ENCODE measurements around the gene IFFO2. TPM values are rescaled to one million over a fixed set of nuclear protein-coding genes. Genes with fewer than 3 reads are reported as not detected.
"Not testable (repeated sequence)": the region's sequence is repeated elsewhere in the genome, so short reads cannot be mapped to it uniquely, and the experiment has no call there.

The IFFO2 gene
- total and polyA plus RNA-seq, 4 donors, result 3.9 to 34.7 (median 13.5) TPM

DNA sequence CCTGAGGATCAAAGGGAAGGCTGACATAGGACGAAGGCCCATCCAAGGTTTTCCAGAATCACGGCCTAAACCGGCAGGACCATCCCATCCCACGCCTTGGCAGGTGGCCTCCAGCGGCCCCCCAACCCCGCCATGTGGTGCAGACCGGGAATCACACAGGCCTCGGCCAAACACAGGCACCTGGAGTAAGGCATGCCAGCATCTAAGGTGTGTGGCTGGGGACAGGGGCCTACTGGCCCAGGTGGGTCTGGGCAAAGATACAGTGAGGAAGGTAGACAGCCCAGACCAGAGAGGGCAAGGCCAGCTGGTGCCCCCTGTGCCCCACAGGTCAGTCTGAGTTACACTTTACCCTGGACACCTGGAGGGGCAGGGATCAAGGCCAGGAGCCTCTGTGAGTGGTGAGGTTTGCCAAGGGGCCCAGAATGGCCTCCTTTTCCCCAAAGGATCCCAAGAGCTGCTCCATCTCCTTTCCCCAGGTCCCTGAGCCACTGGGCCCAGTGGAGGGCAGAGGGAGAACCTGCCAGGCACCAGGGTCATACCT is 84.3 kb downstream of the IFFO2 start:
- no peak for DNase-seq
- no peaks in the 10 kb centered on the region for H3K36me3 ChIP-seq (ENCODE audit: control insufficient read depth in 1 of 2, insufficient read depth in 2 of 2, low read length in 1 of 2)
- H3K9me3 ChIP-seq (ENCODE audit: control insufficient read depth, low read length), result no peaks in the 10 kb centered on the region
- no peak for ATAC-seq (ENCODE audit: low FRiP score)
- H3K27ac ChIP-seq (ENCODE audit: low read depth in 1 of 2, low read length in 2 of 2), result no peak overlapping the region
- WGBS, 2 donors, result 88% methylated on average over 8 of the region's 8 CpGs
- H3K4me1 ChIP-seq (ENCODE audit: control insufficient read depth in 1 of 2, insufficient read depth in 2 of 2, low read length in 2 of 2), result no peaks in the 10 kb centered on the region
- no peaks in the 10 kb centered on the region for H3K27me3 ChIP-seq (ENCODE audit: control insufficient read depth in 1 of 2, insufficient read depth in 2 of 2, low read length in 1 of 2)
- intact Hi-C loops (cut with DNase I), result loop anchor here in 1 of 2 donors (5.0 kb wide), 1 partner anchor 270 kb away; no protein-coding TSS in a partner anchor
- H3K4me3 ChIP-seq (ENCODE audit: low read length in 2 of 2), result no peak overlapping the region

DNA sequence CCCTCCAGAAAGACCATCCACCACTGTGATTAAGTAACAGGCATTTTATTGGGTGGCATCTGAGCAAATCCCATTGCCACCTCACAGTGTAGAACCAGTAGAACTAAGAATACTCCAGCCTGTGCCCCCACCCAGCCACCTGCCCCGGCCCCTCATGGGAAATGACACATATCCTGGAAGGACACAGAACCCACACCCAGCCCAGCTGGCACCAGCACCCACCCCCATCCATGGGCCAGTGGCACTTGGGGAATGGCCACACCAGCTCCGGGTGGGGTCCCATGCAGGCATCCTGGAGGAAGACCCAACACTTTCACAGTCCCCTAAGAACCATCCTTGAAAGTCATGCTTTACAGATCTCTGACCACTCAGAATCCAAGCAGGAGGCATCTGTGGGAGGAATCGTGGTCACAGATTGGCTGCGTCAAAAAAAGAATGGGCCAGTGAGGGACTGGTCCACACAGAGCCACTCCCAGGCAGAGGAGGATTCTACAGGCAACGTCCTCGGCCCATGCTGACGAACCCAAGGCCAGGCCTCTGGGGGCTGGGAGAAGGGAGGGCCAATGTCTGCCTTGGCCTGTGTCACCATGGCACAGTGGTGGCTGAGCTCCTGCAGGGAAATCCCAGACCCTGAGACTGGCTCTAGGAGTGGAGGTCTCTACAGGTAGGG is 84.9 kb downstream of the IFFO2 start:
- H3K36me3 ChIP-seq (ENCODE audit: control insufficient read depth in 1 of 2, insufficient read depth in 2 of 2, low read length in 1 of 2), result no peaks in the 10 kb centered on the region
- no peak for ATAC-seq (ENCODE audit: low FRiP score)
- no peaks in the 10 kb centered on the region for H3K27me3 ChIP-seq (ENCODE audit: control insufficient read depth in 1 of 2, insufficient read depth in 2 of 2, low read length in 1 of 2)
- no peak overlapping the region for H3K27ac ChIP-seq (ENCODE audit: low read depth in 1 of 2, low read length in 2 of 2)
- no peak for DNase-seq
- H3K4me3 ChIP-seq (ENCODE audit: low read length in 2 of 2), result no peak overlapping the region
- intact Hi-C loops (cut with DNase I), result loop anchor here in 1 of 2 donors (5.0 kb wide), 1 partner anchor 269 kb away; no protein-coding TSS in a partner anchor
- no peaks in the 10 kb centered on the region for H3K4me1 ChIP-seq (ENCODE audit: control insufficient read depth in 1 of 2, insufficient read depth in 2 of 2, low read length in 2 of 2)
- WGBS, 2 donors, result 85 to 94% methylated on average over 7 of the region's 7 CpGs
- H3K9me3 ChIP-seq (ENCODE audit: control insufficient read depth, low read length), result no peaks in the 10 kb centered on the region

DNA sequence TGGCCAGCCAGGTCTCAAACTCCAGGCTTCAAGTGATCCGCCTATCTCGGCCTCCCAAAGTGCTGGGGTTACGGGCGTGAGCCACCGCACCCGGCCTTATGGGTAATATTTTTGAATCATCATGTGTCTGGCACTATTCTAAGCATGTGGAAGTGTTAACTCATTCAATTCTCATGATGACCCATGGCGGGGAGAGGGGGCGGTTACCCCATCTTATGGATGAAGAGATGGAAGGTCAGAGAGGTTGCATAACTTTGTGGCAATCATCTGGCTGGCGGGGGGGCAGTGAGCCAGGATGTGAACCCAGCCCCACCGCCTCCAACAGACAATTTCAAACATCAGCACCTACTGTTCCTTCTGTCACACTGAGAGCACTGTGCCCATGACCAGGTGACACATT is 85.5 kb downstream of the IFFO2 start:
- intact Hi-C loops (cut with DNase I), result loop anchor here in 1 of 2 donors (5.0 kb wide), 1 partner anchor 269 kb away; no protein-coding TSS in a partner anchor

DNA sequence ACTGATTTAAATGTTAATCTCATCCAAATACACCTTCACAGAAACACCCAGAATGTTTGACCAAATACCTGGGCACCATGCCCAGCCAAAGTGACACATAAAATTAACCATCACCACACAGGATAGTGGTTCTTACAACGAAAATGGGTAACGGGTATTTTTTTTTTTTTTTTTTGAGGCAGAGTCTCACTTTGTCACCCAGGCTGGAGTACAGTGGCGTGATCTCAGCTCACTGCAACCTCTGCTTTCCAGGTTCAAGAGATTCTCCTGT is 85.9 kb downstream of the IFFO2 start:
- 63 to 67% methylated on average over 3 of the region's 3 CpGs for WGBS, 2 donors
- H3K9me3 ChIP-seq (ENCODE audit: control insufficient read depth, low read length); DNase-seq; H3K4me3 ChIP-seq (ENCODE audit: low read length in 2 of 2); H3K4me1 ChIP-seq (ENCODE audit: control insufficient read depth in 1 of 2, insufficient read depth in 2 of 2, low read length in 2 of 2); ATAC-seq (ENCODE audit: low FRiP score); H3K27me3 ChIP-seq (ENCODE audit: control insufficient read depth in 1 of 2, insufficient read depth in 2 of 2, low read length in 1 of 2); H3K36me3 ChIP-seq (ENCODE audit: control insufficient read depth in 1 of 2, insufficient read depth in 2 of 2, low read length in 1 of 2); H3K27ac ChIP-seq (ENCODE audit: low read depth in 1 of 2, low read length in 2 of 2): not testable (repeated sequence)
- intact Hi-C loops (cut with DNase I), result loop anchor here in 1 of 2 donors (5.0 kb wide), 1 partner anchor 268 kb away; no protein-coding TSS in a partner anchor

More for the DNA sequence above, 85.5 kb downstream of the IFFO2 start:
- no peak overlapping the region for H3K27ac ChIP-seq (ENCODE audit: low read depth in 1 of 2, low read length in 2 of 2)
- no peaks in the 10 kb centered on the region for H3K27me3 ChIP-seq (ENCODE audit: control insufficient read depth in 1 of 2, insufficient read depth in 2 of 2, low read length in 1 of 2)
- H3K4me3 ChIP-seq (ENCODE audit: low read length in 2 of 2), result no peak overlapping the region
- no peaks in the 10 kb centered on the region for H3K9me3 ChIP-seq (ENCODE audit: control insufficient read depth, low read length)
- ATAC-seq (ENCODE audit: low FRiP score) (no peak), DNase-seq (no peak)
- no peaks in the 10 kb centered on the region for H3K4me1 ChIP-seq (ENCODE audit: control insufficient read depth in 1 of 2, insufficient read depth in 2 of 2, low read length in 2 of 2)
- no peaks in the 10 kb centered on the region for H3K36me3 ChIP-seq (ENCODE audit: control insufficient read depth in 1 of 2, insufficient read depth in 2 of 2, low read length in 1 of 2)
- WGBS, 2 donors, result 94 to 95% methylated on average over 10 of the region's 10 CpGs

DNA sequence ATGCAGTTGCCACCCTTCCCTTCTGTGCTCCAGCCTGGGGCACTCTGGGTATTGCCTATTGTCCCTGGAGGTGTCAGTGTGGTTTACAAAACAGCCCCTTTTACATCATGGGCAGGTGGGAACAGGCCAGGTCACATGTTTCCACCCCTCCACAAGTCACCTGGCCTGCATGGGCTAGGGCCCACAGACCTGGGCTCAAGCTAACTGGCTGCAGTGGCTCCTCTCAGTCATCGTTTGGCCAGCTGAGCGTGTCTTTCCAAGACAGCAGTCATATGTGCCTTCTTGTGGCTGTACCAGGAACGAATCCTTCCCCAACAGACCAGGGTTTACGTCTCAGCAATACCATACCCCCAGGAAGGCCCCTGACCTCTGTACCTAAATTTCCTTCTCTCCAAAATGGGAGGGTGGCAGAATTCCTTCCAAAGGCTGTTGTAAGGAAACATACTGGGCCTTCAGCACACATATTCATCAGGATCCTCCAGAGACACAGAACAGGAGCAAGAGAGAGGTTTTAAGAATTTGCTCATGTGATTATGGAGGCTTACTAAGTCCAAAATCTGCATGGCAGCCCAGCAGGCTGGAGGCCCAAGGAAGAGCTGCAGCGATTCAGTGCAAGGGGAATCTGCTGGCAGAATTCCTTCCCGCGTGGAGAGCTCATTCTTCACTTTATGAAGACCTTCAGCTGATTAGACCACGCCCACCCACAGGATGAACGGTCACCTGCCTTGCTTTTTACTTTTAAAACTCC is 86.5 kb downstream of the IFFO2 start:
- H3K9me3 ChIP-seq (ENCODE audit: control insufficient read depth, low read length), result no peaks in the 10 kb centered on the region
- no peaks in the 10 kb centered on the region for H3K36me3 ChIP-seq (ENCODE audit: control insufficient read depth in 1 of 2, insufficient read depth in 2 of 2, low read length in 1 of 2)
- no peaks in the 10 kb centered on the region for H3K27me3 ChIP-seq (ENCODE audit: control insufficient read depth in 1 of 2, insufficient read depth in 2 of 2, low read length in 1 of 2)
- ATAC-seq (ENCODE audit: low FRiP score) (no peak), DNase-seq (no peak)
- no peak overlapping the region for H3K27ac ChIP-seq (ENCODE audit: low read depth in 1 of 2, low read length in 2 of 2)
- WGBS, 2 donors, result 73 to 75% methylated on average over 9 of the region's 9 CpGs
- intact Hi-C loops (cut with DNase I), result loop anchor here in 1 of 2 donors (5.0 kb wide), 1 partner anchor 268 kb away; no protein-coding TSS in a partner anchor
- no peaks in the 10 kb centered on the region for H3K4me1 ChIP-seq (ENCODE audit: control insufficient read depth in 1 of 2, insufficient read depth in 2 of 2, low read length in 2 of 2)
- H3K4me3 ChIP-seq (ENCODE audit: low read length in 2 of 2), result no peak overlapping the region

DNA sequence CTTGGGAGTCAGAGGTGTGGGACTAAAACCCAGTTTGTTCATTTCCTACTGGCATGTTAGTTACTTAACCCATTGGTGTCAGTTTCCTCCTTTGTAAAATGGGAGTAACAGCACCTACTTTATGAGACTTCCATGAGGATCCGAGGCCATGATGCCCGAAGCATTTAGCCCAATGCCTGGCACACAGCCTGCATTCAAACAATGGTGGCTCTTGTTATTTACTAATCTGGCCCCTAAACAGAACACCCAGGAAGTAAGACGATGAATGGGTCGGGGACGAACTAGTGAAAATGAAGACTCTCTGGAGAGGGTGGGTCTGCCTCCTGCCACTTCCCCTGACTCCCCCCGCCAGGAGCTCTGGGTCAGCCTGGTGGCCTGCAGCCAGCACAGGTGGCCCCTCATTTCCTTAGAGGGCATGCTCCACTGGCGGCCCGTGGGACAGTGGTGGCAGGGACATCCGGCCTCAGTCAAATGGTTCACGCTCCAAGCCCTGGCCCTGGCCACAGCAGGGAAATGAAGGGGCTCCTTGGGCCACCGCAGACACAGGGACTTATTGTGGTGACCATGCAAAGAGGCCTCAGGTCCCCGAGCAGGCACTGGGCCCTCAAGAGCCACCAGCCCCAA is 87.6 kb downstream of the IFFO2 start:
- H3K27ac ChIP-seq (ENCODE audit: low read depth in 1 of 2, low read length in 2 of 2), result no peak overlapping the region
- H3K9me3 ChIP-seq (ENCODE audit: control insufficient read depth, low read length), result no peaks in the 10 kb centered on the region
- WGBS, 2 donors, result 78 to 79% methylated on average over 12 of the region's 12 CpGs
- no peak for ATAC-seq (ENCODE audit: low FRiP score)
- DNase-seq, result no peak
- intact Hi-C loops (cut with DNase I), result no loop called here
- no peaks in the 10 kb centered on the region for H3K4me1 ChIP-seq (ENCODE audit: control insufficient read depth in 1 of 2, insufficient read depth in 2 of 2, low read length in 2 of 2)
- H3K27me3 ChIP-seq (ENCODE audit: control insufficient read depth in 1 of 2, insufficient read depth in 2 of 2, low read length in 1 of 2), result no peaks in the 10 kb centered on the region
- no peaks in the 10 kb centered on the region for H3K36me3 ChIP-seq (ENCODE audit: control insufficient read depth in 1 of 2, insufficient read depth in 2 of 2, low read length in 1 of 2)
- H3K4me3 ChIP-seq (ENCODE audit: low read length in 2 of 2), result no peak overlapping the region

DNA sequence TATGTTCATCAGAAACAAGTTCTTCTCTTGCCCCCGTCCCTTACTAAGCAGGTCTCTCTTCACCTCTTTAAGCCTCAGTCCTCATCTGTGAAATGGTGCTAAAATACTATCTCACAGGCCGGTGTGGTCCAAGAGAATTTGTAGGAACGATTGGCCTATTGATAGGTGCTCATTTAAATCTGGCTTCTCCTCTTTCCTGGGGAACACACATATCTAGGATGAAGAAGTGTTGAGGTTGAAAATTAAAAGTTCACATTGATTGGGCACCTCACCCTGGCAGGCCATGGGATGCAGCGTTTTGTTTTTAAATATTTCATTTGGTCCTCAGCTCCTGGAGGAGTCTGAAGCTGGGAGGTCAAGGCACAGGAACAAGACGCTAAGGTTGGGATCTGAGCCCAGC is 88.1 kb downstream of the IFFO2 start:
- intact Hi-C loops (cut with DNase I), result no loop called here
- WGBS, 2 donors, result 69 to 72% methylated on average over 5 of the region's 5 CpGs

DNA sequence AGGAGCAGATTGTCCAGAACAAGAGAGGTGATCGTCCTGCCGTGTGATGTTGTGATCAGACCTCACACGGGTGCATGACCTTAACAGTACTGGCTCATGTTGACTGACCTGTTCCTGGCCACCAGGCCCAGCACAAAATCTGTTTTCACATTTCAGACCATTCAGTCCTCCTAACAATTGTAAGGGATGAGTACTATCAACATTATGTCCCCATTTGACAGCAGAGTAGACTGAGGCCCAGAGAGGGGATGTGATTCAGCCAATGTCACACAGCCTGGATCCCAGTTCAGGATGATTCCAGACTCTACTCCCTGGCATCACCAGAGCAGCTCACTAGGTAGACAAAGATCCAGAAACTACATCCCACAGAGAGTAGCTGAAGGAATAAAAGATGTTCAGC is 89.6 kb downstream of the IFFO2 start:
- intact Hi-C loops (cut with DNase I), result no loop called here
- H3K27ac ChIP-seq (ENCODE audit: low read depth in 1 of 2, low read length in 2 of 2), result no peak overlapping the region
- H3K4me3 ChIP-seq (ENCODE audit: low read length in 2 of 2), result no peak overlapping the region
- no peaks in the 10 kb centered on the region for H3K36me3 ChIP-seq (ENCODE audit: control insufficient read depth in 1 of 2, insufficient read depth in 2 of 2, low read length in 1 of 2)
- 88 to 91% methylated on average over 3 of the region's 3 CpGs for WGBS, 2 donors
- H3K9me3 ChIP-seq (ENCODE audit: control insufficient read depth, low read length), result no peaks in the 10 kb centered on the region
- DNase-seq, result peak in 1 of 2 donors; percentile 4
- H3K4me1 ChIP-seq (ENCODE audit: control insufficient read depth in 1 of 2, insufficient read depth in 2 of 2, low read length in 2 of 2), result no peaks in the 10 kb centered on the region
- no peak for ATAC-seq (ENCODE audit: low FRiP score)
- H3K27me3 ChIP-seq (ENCODE audit: control insufficient read depth in 1 of 2, insufficient read depth in 2 of 2, low read length in 1 of 2), result no peaks in the 10 kb centered on the region

More for the DNA sequence above, 88.1 kb downstream of the IFFO2 start:
- no peaks in the 10 kb centered on the region for H3K36me3 ChIP-seq (ENCODE audit: control insufficient read depth in 1 of 2, insufficient read depth in 2 of 2, low read length in 1 of 2)
- ATAC-seq (ENCODE audit: low FRiP score) (no peak), DNase-seq (no peak)
- H3K9me3 ChIP-seq (ENCODE audit: control insufficient read depth, low read length), result no peaks in the 10 kb centered on the region
- H3K4me3 ChIP-seq (ENCODE audit: low read length in 2 of 2), result no peak overlapping the region
- H3K4me1 ChIP-seq (ENCODE audit: control insufficient read depth in 1 of 2, insufficient read depth in 2 of 2, low read length in 2 of 2), result no peaks in the 10 kb centered on the region
- no peaks in the 10 kb centered on the region for H3K27me3 ChIP-seq (ENCODE audit: control insufficient read depth in 1 of 2, insufficient read depth in 2 of 2, low read length in 1 of 2)
- no peak overlapping the region for H3K27ac ChIP-seq (ENCODE audit: low read depth in 1 of 2, low read length in 2 of 2)
